GM19240 (cell line): ENCODE results near the gene XPR1.

Experiments used
- DNase-seq: peaks from one replicate; pipeline ENCODE4 v3.0.0; 2011; ENCODE audit warnings: low spot score; ENCODE audit not compliant: insufficient read length

The XPR1 gene

GRCh38 chr1:180615493-180616290, 16.1 kb upstream of the XPR1 start:
- no peak for DNase-seq

DNA sequence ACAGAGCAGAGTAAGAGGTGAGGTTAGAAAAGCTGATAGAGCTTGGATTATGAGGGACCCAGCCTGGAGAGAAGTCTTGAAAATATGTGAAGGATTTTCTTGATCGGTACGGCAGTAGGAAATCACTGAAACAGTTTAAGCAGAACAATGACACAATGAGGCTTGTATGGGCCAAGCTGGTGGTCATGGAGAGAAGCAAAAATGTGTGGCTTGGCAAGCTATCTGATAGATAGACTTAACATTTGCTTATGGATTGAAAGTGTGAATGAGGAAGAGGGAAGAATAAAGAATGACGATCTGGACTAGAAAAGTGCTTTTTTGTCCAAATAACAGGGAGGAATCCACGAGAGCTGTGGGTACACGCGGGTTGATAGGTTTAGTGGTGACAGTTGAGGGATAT, 15.4 kb upstream of the XPR1 start:
- no peak for DNase-seq

- DNase-seq: no peak
These were observed 13.9 kb upstream of the XPR1 start for GRCh38 chr1:180617774-180618395.

DNA sequence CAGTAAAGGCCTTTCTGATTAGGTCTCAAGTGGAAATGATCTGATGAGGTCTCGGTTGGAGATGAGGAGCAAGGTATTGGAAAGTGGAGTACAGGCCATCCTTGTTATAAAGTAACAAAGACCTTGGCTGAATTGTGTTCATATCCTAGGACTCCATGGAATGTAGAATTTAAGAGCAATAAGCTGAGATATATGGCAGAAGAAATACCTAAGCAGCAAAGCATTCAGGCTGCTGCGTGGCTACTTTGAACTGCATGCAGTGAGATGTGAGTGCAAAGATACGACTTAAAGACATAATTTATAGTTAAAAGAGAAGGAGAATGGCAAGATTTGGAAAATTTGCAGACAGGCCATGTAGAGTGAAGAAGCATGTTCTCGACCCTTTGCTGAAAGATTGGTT, 11.2 kb upstream of the XPR1 start:
- DNase-seq: no peak

DNA sequence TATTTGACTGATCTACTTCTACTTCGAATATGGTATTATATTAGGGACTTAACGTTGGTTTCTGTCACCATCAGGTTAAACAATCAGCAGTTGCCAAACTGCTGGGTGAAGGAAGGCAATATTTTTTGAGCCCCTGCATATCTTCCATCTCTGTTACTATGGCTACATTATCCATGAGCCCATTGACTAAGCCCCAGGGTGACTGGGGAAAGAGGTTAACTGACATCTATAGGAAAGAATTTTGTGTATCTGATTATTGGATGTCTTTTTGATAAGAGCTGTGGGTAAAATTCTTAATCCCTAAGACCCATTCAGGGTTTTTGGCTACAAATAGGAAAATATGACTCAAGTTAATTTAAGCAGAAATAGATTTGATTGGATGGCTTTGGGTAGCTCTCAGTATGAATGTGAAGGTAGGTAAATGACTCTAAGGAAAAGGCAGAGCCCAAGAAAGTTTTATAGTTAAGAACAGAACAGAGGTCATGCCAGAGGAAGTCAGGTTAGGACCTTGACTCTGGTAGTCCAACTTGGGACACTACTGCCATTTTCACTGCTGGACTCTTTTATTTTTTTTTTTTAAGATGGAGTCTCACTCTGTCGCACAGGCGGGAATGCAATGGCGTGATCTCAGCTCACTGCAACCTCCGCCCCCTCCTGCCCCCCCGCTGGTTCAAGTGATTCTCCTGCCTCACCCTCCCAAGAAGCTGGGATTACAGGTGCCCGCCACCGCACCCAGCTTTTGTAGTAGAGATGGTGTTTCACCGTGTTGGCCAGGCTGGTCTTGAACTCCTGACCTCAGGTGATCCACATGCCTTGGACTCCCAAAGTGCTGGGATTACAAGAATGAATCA, 8.9 kb upstream of the XPR1 start:
- DNase-seq: no peak

- no peak for DNase-seq
These were observed 8.1 kb upstream of the XPR1 start for GRCh38 chr1:180623579-180624347.

GRCh38 chr1:180626711-180627110, 5.1 kb upstream of the XPR1 start:
- DNase-seq: no peak

- DNase-seq: no peak
These were observed 4.4 kb upstream of the XPR1 start for GRCh38 chr1:180627411-180627810.

GRCh38 chr1:180628646-180629045, 3.2 kb upstream of the XPR1 start:
- no peak for DNase-seq

DNA sequence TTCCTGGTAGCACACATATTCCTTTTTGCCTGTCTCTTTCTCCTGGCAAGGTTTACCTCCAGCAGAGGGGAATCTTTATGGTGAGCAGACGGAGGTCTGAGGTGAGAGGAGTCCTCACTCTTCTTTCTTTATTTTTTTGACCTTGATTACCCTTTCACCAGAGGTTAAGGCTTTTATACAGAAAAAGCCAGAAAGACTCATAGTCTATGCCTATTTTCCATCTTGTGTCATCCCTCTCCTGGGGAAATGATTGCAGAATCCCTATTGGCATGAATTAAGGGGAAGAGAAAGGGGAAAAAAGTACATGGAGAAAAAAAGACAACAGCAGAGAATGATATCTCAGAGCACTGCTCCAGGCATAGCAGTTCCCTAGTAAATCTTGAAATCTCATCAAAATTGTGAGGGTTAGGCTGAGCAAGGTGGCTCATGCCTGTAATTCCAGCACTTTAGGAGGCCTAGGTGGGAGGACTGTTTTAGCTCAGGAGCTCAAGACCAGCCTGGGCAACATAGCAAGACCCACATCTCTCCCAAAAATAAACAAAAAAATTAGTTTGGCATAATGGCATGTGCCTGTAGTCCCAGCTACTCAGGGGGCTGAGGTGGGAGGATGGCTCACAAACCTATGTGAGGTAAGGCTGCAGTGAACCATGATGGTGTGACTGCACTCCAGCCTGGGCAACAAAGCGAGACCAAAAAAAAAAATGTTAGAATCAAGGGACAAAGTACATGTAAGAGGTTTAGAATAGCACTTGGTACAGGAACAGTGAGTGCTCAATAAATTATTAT, 1.2 kb upstream of the XPR1 start:
- DNase-seq: no peak

- no peak for DNase-seq
These were observed 542 bp upstream of the XPR1 start for GRCh38 chr1:180631194-180631765.

- DNase-seq: peak; percentile 17
These were observed 669 bp downstream of the XPR1 start for GRCh38 chr1:180632326-180633056.

GRCh38 chr1:180633057-180634056, 1.5 kb downstream of the XPR1 start:
- no peak for DNase-seq

GRCh38 chr1:180636138-180636537, 4.3 kb downstream of the XPR1 start:
- DNase-seq: no peak

- no peak for DNase-seq
These were observed 8.0 kb downstream of the XPR1 start for GRCh38 chr1:180639871-180640270.

DNA sequence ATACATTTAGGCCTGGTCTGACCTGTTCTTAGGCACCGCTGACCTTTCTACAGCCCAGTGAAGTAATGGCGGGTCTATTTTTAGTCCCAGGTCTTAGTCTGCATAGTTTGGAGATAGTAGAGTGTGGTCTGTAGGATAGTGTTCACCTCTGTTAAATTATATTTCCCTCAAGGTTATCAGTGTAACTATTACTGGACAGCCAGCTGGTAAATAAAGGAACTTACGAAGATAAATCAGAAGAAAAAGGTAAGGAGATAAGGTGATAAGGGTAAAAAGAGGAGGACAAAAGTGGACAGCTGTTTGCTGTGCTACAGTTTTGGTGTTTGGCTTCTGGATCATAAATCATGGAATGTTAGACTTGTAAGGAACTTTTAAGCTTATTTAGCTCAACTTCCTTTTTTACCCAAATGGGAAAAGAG, 8.7 kb downstream of the XPR1 start:
- DNase-seq: no peak

DNA sequence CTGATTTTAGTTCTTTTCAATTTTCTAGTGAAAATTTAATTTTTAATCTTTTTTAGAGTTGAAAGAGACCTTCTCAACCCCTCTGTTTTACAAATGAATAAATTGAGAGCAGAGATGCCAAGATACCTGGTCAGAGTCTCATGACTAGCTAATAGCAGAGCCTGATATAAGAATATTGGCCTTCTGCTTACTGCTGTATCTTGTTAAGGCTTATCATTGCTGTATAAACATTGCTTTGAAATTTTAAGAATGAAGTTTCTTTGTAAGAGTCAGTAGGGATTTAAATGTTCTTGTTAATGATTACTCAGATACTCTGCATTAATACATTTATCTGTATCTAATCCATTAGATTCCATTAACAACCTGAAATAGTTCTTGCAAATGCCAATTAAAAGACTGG, 9.8 kb downstream of the XPR1 start:
- no peak for DNase-seq

GRCh38 chr1:180642781-180643180, 11.0 kb downstream of the XPR1 start:
- DNase-seq: no peak
